ENCODE data around the gene FRMPD1.

FRMPD1 gene

DNA sequence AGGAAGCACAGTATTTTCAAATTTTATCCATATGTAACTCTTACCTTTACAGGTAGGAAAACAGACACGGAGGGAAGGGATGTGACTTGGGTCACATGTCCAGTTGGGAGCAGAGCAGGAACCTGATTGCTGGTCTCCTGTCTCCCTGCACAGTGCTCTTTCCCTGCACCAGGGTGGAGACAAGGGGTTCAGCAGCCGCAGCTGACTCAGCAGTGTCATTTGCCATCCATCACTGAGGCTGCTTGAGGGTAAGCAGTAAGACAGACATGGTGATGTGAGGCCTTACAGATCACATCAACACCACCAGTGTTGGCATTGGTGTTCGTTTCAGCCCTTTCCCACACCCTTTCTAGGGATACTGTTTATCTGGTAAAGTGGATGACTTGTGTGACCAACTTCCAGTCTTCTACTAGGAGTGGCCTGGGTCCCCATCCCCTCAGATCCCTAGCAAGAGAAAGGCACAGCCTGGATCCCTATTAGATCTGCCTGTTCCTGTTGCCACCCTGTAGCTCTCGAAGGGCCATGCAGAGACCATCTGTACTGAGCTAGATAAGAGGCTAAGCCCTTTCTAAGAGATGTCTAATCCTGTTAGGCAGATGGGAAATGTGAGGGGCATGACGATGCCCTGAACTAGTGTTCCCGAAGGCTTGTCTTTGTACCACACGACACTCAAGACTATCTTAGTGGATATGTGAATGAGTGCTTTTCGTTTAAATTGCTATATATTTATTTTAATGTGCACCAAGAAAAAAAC, 29.1 kb downstream of the FRMPD1 start:
- DNase-seq = no peak

DNA sequence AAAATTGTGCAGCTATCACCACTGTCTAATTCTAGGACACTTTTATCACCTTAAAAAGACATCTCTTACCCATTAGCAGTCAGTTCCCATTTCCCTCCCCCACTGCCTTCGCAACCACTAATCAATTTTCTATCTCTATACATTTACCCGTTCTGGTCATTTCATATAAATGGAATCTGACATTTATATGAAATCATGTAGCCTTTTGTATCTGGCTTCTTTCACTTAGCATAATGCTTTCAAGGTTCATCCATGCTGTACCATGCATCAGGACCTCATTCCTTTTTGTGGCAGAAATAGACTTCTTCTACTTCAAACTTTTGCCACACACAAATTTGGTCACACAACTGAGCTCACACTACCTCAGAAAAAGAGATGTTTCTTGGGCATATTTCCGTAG, 32.2 kb downstream of the FRMPD1 start:
- DNase-seq = no peak

DNA sequence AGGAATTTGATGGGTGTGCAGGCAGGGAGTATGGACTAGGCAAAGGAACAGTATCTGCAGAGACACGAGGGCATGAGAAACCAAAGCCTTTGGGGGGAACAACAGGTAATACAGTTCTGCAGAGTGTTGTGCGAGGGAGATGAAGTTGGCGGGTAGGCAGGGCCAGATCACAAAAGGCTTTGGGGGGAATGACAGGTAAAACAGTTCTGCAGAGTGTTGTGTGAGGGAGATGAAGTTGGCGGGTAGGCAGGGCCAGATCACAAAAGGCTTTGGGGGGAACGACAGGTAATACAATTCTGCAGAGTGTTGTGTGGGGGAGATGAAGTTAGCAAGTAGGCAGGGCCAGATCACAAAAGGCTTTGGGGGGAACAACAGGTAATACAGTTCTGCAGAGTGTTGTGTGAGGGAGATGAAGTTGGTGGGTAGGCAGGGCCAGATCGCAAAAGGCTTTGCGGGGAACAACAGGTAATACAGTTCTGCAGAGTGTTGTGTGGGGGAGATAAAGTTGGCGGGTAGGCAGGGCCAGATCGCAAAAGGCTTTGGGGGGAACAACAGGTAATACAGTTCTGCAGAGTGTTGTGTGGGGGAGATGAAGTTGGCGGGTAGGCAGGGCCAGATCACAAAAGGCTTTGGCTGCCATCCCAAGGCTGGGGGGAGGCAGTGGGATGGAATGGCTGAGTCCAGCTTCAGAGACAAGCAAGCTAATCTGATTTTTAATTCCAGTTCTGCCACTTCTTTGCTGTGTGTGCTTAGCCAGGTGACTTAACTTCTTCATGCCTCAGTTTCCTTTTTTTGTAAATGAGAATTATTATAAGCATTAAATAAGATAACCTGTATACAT, 33.0 kb downstream of the FRMPD1 start:
- no peak for DNase-seq

DNA sequence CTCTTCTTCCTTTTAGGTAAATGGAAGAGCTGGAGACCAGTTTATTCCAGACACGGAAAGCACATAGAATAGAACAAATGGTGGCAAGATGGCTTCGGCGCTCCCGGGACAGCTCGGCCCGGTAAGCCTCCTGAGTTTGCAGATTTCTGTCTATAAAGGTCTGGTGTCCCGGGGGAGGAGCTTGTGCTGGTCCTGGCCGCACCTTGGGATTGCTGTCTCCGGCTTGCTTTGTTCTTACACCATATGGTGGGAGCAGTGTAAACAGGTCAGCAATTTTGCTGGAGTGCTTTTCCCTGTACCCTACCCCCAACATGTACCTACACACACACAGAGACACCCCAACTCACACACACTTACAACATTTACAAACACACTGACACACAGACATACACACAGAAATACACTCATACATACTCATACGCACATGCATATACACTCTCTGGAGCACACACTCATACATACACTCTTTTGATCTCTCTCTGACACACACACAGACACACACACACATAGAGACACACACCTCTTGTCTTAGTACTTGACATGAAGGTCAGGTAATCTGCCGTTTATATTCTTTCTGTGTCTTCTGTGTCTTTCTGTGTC, 42.0 kb downstream of the FRMPD1 start:
- DNase-seq = no peak

DNA sequence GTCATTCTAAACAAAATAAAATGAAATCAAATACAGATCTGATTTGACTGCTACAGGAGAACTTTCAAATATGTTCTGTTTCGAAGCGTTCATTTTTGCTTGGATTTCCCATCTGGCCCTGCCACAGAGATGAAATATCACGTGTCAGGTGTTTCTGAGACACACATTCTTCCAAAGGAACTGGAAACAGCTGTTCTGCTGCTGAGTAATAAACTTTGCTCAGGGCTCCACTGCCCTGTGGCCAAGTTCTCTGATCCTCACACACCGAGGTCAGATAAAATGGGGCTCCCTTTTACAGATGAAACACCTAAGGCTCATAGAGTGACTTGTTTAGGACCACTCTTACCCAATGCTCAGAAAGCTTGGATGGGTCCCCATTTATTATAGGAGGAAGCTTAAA, 42.5 kb downstream of the FRMPD1 start:
- no peak for DNase-seq

DNA sequence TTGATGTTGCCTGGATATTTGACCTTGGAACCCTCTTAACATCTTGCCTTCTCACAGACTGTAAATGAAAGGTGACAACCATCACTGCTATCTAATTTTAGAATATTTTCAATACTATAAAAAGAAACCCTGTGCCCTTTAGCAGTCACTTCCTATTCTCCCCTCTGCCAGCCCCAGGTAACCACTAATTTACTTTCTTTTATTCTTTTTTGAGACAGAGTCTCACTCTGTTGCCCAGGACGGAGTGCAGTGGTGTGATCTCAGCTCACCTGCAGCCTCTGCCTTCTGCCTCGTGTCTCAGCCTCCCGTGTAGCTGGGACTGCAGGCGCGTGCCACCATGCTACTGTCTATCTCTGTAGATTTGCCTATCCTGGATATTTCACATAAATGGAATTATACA, 43.6 kb downstream of the FRMPD1 start:
- no peak for DNase-seq

DNA sequence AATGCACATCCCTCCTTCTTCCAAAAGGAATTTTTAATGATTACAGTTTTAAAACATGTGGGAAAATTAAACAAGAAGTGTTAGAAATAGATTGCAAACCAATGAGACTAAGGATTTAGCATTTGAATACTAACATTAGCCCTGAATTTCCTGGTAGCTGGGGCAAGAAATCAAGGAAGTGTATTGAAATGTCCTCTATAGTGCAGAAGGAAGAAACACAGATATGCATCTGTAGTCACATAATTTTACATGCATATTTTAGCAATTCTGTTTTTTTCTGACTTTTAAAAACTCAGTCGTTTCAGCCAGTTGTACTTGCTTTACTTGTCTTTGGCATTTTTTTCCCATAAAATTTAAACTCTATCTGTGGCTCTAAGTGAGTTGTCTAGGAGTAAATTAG, 45.8 kb downstream of the FRMPD1 start:
- no peak for DNase-seq

DNA sequence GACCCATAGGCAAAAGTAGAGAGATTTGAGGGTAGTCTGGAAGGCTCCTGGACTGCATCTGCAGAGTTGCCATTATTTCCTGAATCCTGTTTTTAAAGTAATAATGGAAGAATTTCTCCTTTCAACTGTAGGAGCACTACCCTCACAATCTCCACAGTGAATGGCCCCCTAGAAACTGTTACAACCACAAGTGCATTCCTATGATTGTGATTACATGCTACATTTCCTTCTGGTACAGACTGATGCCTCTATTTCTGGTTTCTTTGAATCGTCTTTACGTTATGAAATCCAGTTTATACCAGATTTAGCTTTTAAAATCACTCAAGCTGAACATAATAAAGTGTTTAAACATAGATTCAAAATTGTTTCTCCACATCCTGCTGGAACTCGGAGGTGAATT, 49.4 kb downstream of the FRMPD1 start:
- no peak for DNase-seq

DNA sequence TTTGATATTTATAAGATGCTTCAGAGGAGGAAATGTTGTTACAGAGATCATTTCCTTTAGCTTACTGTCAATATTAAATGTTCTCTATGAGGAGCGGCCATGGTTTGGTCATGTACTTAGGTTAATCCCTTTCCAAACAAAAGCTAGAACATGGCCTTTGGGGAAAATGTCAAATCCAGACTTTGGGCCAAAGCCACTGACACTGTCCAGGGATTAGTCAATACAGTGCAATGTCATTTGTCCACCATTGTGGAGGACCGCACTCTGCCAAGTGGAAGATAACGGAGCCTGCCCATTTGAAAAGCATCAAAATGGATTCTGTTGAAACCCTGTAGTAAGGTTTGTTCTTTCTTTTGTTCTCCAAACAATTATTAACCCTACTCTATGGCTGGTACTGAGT, 50.1 kb downstream of the FRMPD1 start:
- no peak for DNase-seq

GRCh38 chr9:37705787-37706186, 55.0 kb downstream of the FRMPD1 start:
- DNase-seq = no peak

DNA sequence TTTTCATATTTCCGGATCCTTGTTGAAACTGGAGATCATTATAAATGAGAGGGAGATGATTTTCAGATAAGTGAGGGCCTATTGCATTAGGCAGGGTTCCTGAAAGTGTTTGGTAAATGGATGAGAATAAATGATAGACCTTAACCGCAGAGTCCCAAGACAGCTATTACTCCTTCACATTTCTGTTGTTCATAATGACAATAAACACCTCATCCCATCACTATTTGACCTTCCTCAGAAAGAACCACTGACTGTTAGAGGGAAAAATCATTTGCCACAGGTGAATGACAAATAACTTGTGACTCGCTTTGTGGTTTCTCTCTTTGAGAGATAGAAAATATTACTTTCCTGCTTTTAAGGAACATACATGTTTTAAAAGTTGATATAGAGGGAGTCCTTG, 55.5 kb downstream of the FRMPD1 start:
- DNase-seq = no peak

DNA sequence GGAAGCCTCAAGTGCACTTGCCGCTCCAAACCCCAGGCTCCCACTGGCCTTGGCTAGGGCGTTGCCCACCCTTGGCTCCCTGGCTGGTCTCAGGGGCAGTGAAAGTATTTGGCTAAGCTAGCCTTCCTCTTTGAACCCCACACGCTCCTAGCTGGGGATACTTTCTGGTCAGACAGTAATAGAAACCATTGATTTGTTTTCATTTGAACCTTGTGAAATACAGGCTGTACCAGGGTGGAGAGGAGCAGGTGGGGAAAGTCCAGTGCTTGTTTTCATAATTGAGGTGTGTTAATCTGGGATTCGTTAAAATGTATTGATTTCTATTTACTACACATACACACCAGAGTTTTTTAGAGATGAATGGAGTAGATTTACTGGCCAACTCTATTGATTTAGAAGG, 57.0 kb downstream of the FRMPD1 start:
- no peak for DNase-seq

DNA sequence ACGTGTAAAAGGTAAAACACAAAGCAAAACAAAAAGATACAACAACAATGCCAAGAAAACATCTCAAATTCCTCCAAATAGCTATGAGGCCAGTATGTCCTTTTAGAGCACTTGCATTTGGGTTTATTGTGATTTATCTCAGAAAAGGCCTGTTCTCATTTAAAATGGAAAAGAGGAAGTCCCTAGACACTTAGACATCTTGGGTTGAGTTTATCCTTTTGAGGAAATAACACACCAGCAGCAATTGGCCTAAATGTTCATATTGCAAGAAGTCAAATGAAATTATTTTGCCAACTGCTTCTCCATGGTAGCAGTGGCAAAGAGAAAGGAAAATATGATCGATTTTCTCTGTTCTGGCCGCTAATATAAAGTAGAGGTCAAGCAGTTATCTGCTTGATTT, 59.3 kb downstream of the FRMPD1 start:
- DNase-seq = no peak

DNA sequence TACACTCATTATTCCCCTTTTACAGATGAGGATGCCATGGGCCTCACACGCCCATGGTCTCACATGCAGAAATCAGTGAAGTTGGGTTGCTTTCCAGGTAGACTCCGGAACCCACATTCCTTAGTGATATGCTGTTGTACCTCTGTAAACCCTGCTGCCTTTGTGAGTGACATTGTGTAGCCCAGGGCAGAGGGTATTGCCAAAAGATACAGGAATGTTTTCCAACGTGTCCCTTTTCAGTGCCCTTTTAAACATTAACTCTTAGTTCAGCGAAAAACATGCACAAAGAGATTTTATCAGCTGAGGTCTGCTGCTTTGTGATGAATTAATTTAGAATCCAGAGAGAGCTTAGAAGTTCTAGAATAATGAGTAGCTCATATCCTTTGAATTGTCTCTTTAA, 64.5 kb downstream of the FRMPD1 start:
- DNase-seq = no peak

DNA sequence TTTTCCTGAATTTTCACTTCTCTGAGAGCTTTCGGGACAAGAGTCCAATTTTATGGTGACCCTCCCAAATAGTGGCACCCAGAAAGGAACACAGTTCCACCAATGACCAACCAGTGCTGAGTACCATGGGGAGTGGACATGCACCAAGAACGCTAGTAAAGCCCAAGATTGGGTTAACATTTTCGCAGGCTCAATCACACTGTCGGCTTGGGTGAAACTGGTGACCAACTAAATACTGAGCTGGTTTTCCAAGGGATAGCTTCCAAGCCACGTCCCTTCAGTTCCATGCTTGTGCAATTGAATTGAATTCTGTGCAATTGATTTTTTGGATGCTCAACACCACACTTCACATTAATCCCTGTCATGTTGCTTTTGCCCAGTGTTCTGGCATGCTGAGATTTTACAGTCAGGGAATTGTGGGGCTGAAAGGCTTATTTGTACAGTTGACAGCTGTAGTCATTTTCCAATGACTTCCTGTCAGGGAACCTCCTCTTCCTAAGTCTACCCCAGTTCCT, 65.3 kb downstream of the FRMPD1 start:
- DNase-seq = no peak

DNA sequence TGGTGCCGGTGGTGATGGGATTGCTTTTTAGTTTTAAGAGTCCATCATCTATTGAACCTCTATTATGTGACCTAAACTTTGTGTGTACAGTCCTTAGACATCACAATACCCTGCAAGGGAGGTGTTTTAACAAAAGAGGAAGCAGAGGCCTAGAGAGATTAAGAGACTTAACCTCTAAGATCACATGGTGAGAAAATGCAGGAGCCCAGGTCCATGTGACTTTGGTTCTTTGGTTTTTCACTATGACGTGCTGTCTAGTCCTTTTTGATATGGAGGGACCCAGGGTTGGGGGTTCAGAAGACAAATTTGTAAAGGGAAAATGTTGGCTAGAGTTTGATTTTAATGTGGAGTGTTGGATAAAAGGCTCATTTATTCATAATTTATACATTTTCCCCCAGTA, 68.8 kb downstream of the FRMPD1 start:
- no peak for DNase-seq

DNA sequence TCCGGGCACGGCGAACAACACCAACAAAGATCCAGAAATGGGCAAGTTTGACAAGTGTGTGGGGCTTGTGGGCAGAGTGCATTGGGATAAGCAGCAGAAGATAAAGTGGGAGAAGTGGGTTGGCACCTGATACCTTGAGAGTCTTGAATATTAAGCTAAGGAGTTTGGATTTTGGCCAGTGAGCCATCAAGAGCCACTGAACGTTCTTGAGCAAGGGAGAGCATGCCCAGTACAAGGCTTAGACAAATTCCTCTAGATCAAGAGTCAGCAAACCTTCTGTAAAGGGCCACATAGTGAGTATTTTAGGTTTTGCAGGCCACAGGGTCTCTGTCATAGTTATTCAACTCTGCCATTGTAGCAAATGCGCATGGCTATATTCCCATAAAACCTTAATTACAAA, 76.3 kb downstream of the FRMPD1 start:
- no peak for DNase-seq

- DNase-seq = no peak
Observed at GRCh38 chr9:37729499-37729898, 78.7 kb downstream of the FRMPD1 start.

- no peak for DNase-seq
Observed at GRCh38 chr9:37730256-37730655, 79.5 kb downstream of the FRMPD1 start.

DNA sequence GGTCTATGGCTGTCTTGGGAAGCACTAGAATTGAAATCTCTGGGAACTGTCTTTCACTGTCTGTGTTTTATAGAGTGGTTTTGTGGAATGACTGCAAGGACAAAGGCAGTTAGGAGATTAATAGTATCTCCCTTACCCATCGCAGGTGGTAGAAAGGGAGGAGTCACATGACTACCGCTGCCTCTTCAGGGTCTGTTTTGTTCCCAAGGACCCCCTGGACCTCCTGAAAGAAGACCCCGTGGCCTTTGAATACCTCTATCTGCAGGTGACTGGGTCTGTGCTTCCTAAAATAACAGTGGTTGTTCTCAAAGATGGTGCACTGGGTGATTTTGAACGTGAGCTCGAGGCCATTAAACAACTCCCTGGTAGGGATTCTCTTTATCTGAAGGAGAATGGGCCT, 80.1 kb downstream of the FRMPD1 start:
- no peak for DNase-seq

DNA sequence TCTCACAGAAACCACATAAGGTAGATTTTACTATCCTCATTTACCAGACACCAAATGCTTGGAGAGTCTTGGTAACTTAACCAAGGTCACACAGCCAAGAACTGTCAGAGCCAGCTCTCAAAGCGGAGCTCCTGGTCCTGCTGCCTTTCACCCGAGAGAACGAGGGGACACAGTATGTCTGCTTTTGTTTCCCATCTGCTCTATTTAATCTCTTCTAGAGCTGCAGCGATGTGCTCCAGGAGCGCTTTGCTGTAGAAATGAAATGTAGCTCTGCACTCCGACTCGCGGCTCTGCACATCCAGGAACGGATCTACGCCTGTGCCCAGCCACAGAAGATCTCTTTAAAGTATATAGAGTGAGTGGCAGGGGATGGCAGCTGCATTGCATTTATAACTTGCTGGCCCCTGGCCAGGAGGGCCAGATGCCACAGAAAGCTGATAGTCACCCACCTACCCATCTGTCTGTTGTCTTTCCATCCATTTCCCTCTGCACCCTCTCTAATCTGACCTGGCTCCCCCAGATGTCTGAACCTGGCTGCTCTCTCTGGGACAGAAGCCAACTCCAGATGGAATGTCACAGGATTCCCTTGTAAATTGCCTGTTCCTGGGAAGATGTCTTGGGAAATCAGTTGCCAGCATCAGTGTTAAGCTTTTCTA, 81.5 kb downstream of the FRMPD1 start:
- no peak for DNase-seq

DNA sequence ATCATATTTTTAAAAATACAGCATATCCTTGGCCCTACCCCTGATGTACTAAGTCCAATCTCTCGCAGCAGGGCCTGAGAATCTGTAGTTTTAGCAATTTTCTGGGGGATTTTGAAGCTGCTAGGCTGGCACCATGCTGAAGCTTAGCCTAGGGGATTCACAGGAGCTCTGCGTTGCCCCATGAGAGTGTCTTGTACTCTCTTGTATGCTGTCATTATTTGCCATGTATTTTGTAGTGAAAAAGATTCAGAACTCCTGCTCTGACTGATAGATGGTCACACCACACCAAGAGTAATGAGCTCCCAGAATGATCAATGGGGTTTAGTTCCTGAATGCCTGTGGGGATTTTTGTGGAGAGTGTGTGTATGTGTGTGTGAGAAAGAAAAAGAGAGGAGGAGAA, 82.2 kb downstream of the FRMPD1 start:
- DNase-seq = no peak

DNA sequence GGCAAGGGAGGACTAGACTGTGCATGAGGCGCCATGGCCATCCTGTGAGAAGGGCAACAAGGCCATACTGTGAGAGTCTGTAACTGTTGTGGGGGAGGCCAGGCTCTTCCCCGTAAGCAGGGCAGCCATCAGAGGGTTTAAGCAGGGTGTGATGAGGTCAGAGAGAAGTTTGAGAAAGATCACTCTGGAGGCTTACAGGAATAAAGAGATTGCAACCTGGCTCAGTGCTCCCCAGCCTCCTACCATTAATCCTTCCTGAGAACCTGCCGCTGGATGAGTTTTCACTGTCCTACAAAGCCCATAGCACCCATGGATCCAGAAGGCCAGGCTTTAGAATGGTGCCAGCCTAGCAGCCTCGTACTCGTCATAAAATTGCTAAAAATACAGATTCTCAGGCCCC, 88.5 kb downstream of the FRMPD1 start:
- no peak for DNase-seq

Data from activated CD4-positive, alpha-beta T cell treated with anti-CD3 and anti-CD28 coated beads, Interleukin-2, amount 50 U/mL, for 1 hour (primary cell).